IPS-NIHi7 (cell line): Measurements from ENCODE around the gene FCAR.
"Not testable (repeated sequence)": the region's sequence is repeated elsewhere in the genome, so short reads cannot be mapped to it uniquely, and the experiment has no call there.

ENCODE experiments used
- DNase-seq: peaks from one replicate; pipeline ENCODE4 v3.0.0; 2012; ENCODE audit warnings: mixed read lengths; ENCODE audit errors: extremely low spot score

FCAR gene

DNA sequence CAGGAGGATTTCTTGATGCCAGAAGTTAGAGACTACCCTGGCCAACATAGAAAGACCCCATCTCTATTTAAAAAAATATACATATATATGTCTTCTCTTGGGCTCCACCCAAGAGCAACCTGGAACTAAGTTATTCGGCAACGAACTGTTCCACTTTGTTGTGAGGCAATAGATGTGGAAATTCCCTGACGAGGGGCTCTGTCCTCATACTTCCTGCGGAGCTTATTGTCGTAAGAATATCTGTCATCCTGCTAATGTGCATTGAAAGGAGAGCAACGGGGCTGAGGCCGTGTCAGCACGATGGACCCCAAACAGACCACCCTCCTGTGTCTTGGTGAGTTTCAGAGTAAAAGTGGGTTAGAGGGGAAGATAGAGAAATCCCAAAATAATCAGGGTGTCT, at the start of gene FCAR:
Gene FCAR, plus strand, starts transcription at position 246 of the 400 bp plus-strand sequence. Its CDS starts 55 bp downstream, at position 301.
- DNase-seq = no peak

- not testable (repeated sequence) for DNase-seq
Measured at GRCh38 chr19:54824416-54824815, 49.6 kb upstream of the FCAR start.

DNA sequence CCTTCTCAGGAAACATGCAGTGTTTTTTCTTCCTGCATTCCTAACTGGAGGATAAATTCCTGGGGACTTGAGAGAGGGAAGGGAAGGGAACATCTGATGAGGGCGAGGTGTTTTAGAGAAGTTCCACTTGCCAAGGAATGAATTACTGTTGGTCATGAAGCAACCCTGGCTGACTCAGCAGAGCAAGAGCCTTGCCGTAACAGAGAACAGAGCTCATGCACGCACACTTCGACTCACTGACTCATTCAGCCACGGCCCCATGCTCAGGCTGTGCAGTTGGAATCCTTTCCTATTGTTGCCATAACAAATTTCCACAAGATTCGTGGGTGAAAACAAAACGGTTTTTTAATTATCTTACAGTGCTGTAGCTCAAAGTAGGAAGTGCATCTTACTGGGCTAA, 48.7 kb upstream of the FCAR start:
- not testable (repeated sequence) for DNase-seq

- DNase-seq = not testable (repeated sequence)
Measured at GRCh38 chr19:54828064-54828463, 46.0 kb upstream of the FCAR start.

DNA sequence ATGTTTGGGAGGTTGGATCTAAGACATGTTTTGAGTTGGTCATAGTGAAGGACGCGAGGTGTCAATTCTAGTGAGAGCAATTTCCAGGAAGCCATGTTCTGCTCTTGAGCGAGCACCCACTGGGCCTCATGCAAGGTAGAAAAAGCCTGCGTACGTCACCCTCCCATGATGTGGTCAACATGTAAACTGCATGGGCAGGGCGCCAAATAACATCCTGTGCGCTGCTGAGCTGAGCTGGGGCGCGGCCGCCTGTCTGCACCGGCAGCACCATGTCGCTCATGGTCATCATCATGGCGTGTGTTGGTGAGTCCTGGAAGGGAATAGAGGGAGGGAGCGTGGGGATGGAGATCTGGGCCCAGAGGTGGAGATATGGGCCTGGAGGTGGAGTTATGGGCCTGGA, 41.5 kb upstream of the FCAR start, which contains the start of gene KIR2DS4:
Gene KIR2DS4, plus strand, starts transcription at position 181 of the 400 bp plus-strand sequence.
- DNase-seq = not testable (repeated sequence)

DNA sequence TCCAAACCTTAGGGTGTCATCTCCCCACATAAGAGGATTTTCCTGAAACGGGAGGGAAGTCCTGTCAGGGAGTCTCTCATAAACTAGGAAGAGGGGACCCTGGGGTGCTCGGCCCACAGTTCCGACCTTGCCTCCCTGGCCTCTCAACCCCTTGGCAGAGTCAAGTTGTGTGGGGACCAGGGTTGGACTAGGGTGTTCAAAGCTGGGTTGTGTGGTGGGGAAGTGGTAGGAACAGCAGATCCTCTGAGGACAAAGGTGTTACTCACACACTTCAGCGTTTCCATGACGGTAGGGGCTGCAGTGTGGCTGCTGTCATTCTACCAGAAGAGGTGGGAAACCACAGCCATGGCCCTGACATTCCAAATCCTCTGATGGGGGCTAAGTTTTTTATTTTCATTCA, 38.9 kb upstream of the FCAR start:
- DNase-seq = not testable (repeated sequence)

- DNase-seq = not testable (repeated sequence)
Measured at GRCh38 chr19:54837522-54837921, 36.5 kb upstream of the FCAR start.

GRCh38 chr19:54843171-54843570, 30.9 kb upstream of the FCAR start:
- DNase-seq = not testable (repeated sequence)

DNA sequence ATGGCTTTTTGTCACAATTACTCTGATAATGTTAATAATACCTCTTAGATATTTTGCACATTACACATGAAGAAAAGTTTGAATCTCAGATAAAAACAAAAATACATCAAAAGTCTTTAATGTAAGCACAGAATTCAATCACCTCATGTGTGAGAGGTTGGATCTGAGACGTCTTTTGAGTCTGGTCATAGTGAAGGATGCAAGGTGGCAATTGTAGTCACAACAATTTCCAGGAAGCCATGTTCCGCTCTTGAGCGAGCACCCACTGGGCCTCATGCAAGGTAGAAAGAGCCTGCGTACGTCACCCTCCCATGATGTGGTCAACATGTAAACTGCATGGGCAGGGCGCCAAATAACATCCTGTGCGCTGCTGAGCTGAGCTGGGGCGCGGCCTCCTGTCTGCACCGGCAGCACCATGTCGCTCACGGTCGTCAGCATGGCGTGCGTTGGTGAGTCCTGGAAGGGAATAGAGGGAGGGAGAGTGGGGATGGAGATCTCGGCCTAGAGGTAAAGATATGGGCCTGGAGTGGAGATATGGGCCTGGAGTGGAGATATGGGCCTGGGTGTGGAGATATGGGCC, 23.9 kb upstream of the FCAR start, which contains the start of gene KIR3DL2:
Gene KIR3DL2, plus strand, starts transcription at position 383 of the 580 bp plus-strand sequence. Its CDS starts 33 bp downstream, at position 416.
- not testable (repeated sequence) for DNase-seq

- no peak for DNase-seq
Measured at GRCh38 chr19:54850930-54851329, 23.1 kb upstream of the FCAR start.

DNA sequence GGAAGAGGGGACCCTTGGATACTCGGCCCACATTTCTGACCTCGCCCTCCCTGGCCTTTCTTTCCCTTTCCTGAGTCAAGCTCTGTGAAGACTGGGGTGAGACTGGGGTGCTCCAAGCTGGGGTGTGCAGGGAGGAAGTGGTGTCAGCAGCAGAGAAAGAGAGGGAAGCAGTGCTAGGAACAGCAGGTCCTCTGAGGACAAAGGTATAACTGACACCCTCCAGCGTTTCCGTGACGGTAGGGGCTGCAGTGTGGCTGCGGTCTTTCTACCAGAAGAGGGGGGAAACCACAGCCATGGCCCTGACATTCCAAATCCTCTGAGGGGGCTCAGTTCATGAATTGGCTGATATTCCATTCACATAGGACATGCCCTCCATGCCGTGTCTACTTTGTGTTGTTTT, 22.7 kb upstream of the FCAR start:
- DNase-seq = no peak

DNA sequence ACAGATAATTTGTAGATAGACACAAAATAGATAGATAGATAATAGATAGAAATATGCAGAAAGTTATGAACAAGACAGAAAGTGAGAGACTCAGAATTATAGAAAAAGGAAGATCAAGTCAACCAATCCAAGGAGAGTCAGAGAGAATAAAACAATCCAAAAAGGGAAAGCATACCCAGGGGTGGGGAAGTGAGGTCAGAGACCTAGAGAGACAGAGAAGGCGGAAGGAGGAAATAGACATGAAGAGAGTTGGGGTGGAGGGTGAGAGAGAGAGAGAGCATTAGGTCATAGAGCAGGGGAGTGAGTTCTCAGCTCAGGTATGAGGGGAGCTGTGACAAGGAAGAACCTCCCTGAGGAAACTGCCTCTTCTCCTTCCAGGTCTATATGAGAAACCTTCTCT, 18.8 kb upstream of the FCAR start:
- not testable (repeated sequence) for DNase-seq

DNA sequence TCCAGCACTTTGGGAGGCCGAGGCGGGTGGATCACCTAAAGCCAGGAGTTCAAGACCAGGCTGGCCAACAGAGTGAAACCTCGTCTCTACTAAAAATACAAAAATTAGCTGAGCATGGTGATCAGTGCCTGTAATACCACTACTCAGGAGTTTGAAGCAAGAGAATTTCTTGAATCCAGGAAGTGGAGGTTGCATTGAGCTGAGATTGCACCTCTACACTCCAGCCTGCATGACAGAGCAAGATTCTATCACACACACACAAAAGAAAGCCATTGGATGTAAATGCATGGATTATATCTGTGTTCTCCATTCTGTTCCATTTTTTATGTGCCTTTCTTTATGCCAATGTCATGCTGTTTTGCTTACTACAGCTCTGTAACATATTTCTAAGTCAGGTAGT, 15.6 kb upstream of the FCAR start:
- DNase-seq = not testable (repeated sequence)

- DNase-seq = not testable (repeated sequence)
Measured at GRCh38 chr19:54859421-54859820, 14.6 kb upstream of the FCAR start.

DNA sequence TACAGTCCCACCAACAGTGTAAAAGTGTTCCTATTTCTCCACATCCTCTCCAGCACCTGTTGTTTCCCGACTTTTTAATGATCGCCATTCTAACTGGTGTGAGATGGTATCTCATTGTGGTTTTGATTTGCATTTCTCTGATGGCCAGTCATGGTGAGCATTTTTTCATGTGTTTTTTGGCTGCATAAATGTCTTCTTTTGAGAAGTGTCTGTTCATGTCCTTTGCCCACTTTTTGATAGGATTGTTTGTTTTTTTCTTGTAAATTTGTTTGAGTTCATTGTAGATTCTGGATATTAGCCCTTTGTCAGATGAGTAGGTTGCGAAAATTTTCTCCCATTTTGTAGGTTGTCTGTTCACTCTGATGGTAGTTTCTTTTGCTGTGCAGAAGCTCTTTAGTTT, 10.6 kb upstream of the FCAR start:
- not testable (repeated sequence) for DNase-seq

DNA sequence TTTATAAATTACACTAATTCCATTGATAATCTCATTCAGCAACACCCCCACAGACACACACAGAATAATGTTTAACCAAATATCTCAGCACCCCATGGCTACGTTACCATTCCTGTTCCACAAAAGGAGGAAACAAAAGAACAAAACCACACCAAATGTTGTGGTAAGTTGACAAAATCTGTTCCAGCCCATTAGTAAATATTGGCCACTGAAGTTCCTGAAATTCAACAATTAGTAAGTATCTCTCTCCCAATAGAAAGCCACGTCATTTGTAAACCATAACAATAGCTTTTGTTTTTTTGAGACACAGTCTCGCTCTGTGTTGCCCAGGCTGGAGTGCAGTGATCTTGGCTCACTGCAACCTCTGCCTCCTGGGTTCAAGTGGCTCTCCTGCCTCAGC, 2.3 kb upstream of the FCAR start:
- DNase-seq = no peak

GRCh38 chr19:54875506-54875905, 1.5 kb downstream of the FCAR start:
- no peak for DNase-seq

- no peak for DNase-seq
Measured at GRCh38 chr19:54877471-54877870, 3.4 kb downstream of the FCAR start.

DNA sequence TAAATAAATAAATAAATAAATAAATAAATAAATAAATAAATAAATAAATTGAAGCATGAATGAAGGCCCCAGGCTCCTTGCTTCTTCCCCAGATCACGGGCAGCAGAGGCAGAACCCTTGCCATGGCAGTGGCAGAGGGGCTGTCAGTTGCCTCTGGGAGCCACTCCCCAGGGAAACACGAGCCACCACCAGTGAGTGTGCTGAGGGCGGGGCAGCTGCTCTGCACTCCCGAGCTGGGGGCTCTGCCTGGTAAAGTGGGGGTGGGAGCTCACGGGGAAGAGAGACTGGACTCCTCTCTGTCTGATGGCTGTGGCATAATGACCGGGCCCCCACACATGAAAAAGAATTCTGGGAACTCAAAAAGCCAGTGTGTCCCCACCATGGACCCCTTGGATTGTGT, 7.8 kb downstream of the FCAR start:
- DNase-seq = no peak

GRCh38 chr19:54882758-54883157, 8.7 kb downstream of the FCAR start:
- no peak for DNase-seq

GRCh38 chr19:54883228-54883627, 9.2 kb downstream of the FCAR start:
- DNase-seq = no peak

- DNase-seq = no peak
Measured at GRCh38 chr19:54888239-54888638, 14.2 kb downstream of the FCAR start.

DNA sequence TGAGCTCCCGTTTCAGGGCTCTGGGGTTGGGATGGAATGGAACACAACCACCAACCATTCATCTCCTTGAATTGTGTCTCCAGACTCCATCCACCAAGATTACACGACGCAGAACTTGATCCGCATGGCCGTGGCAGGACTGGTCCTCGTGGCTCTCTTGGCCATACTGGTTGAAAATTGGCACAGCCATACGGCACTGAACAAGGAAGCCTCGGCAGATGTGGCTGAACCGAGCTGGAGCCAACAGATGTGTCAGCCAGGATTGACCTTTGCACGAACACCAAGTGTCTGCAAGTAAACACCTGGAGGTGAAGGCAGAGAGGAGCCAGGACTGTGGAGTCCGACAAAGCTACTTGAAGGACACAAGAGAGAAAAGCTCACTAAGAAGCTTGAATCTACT, 15.5 kb downstream of the FCAR start:
- no peak for DNase-seq

GRCh38 chr19:54893406-54893805, 19.4 kb downstream of the FCAR start:
- peak; percentile 67 for DNase-seq
